Medulla oblongata (tissue), 1 donor: ENCODE results near the gene ORMDL1.
"Not testable (repeated sequence)": the region's sequence is repeated elsewhere in the genome, so short reads cannot be mapped to it uniquely, and the experiment has no call there.

ENCODE experiments used
- DNase-seq: peaks from one replicate; pipeline ENCODE4 v3.0.0-alpha.2; 2015; ENCODE audit errors: extremely low spot score

Gene ORMDL1

GRCh38 chr2:189770590-189771322 is 13.4 kb downstream of the ORMDL1 start:
- DNase-seq: no peak

- no peak for DNase-seq
These were observed 20.1 kb downstream of the ORMDL1 start for GRCh38 chr2:189763908-189764661.

- peak; percentile 97 for DNase-seq
These were observed 21.4 kb downstream of the ORMDL1 start, which contains the start of gene OSGEPL1 for GRCh38 chr2:189762551-189763298. TSS of gene OSGEPL1 (minus strand) at chr2:189762792. CDS start at chr2:189761640, 1,152 bp downstream.

DNA sequence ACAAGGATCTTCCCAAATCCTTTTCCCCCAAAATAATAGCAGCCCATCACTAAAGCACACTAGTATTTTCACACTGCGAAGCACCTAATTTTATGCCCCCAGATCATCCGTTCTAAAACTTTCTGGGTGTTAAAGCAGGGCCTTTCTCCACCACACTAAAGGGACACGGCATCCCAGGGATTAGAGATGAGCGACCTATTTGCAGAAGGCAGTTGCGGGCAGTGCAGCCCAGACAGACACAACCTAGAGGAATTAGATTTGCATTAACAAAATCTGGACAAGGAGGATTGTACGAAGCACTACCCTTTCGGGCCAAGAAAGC is 21.9 kb downstream of the ORMDL1 start:
- DNase-seq: no peak

- DNase-seq: not testable (repeated sequence)
These were observed 24.0 kb downstream of the ORMDL1 start for GRCh38 chr2:189760154-189760553.

- DNase-seq: no peak
These were observed 27.7 kb downstream of the ORMDL1 start for GRCh38 chr2:189756311-189756952.

DNA sequence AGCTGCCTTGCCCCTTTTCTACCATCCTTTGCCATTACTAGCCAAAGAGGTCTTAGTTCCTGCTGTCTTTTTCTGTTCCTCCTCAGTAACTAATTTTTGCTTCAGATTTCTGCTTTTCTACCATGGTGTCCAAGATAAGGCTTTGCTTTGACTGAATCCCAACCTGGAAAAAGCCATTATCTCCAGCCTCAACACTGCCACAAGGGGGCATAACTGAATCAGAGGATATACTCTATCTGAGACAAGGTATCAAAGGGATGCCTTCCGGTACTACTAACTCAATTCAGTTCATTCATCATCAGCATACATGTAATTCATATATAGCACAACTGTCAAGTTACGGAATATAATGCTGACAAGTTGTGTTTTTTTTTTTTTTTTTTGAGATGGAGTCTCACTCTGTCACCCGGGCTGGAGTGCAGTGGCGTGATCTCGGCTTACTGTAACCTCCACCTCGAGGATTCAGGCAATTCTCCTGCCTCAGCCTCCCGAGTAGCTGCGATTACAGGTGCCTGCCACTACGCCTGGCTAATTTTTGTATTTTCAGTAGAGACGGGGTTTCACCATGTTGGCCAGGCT is 33.0 kb downstream of the ORMDL1 start:
- peak; percentile 20 for DNase-seq

- no peak for DNase-seq
These were observed 54.7 kb downstream of the ORMDL1 start for GRCh38 chr2:189729430-189729829.

DNA sequence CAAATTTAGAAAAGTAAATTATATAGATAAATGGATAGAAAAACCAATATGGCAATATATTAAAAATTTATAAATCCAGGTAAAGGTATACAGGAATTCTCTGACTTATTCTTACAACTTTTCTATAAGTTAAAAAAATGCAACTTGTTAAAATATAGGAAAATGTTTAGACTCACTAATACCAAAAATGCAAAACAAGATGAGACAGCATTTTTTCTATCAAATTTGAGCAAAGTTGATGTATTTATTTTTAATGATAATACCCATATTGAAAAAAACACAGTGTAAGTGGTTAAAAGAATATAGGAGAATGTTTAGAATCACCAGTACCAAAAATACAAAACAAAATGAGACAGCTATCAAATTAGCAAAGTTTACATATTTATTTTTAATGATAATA is 57.3 kb downstream of the ORMDL1 start:
- DNase-seq: no peak

DNA sequence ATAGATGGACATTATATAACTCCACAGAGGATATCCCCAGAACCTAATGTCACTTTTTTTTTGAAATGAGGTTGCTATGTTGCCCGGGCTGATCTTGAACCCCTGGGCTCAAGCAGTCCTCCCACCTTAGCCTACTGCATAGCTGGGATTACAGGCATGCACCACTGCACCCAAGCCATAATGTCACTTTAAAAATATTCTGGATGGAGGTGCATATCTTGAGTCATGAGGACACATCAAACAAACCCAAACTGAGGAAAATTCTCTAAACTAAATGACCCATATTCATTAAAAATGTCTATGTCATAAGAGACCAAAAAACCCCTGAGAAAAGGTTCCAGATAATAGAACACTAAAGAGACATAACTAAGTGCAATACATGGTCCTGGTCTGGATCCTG is 57.9 kb downstream of the ORMDL1 start:
- DNase-seq: no peak

DNA sequence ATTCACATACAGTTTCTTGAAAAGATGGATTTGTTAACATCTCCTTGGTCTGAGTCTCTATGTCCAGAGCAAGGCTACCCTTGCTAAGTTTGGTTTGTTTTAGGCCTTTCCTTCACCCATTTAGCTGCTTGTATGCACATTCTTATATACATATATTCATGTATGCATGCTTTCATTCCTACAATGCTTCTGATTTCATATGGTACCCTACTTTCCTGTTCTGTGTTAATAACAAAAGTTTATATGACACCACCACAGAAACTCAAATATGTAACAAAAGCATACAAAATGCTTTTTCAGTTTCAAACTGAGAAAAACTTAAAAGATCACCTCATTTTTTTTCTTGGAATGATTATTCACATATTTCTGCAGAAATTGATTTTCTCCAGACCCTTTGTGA is 60.9 kb downstream of the ORMDL1 start:
- DNase-seq: no peak
